Fibroblast of lung (primary cell): Measurements from ENCODE around the gene NCF4.

ENCODE experiments used
- CTCF ChIP-seq, 2 donors: IDR thresholded peaks in 1 of 2; conservative IDR thresholded peaks in 1 of 2; 1 replicate in 1 of 2; 2 replicates in 1 of 2; pipeline ENCODE4 v1.5.1; 2011 to 2012; ENCODE audit warnings: low read length in 2 of 2, control low read depth in 1 of 2, inconsistent platforms in 1 of 2, low read depth in 1 of 2, mild to moderate bottlenecking in 1 of 2
- EZH2 ChIP-seq: IDR thresholded peaks from 2 replicates; pipeline ENCODE4 v1.5.1; 2012; ENCODE audit warnings: low read length, control low read depth, mild to moderate bottlenecking; ENCODE audit errors: missing control alignments

- TF ChIP-seq CTCF (conservative IDR thresholded peaks at IDR 0.05 in 1 of 2, IDR thresholded peaks at IDR 0.05 in 1 of 2; ENCODE audit: low read depth in 1 of 2, low read length in 2 of 2) (no peak), EZH2 (no peak)
These were observed 8.5 kb upstream of the NCF4 start for GRCh38 chr22:36852056-36852973.
